Osteocyte (in vitro differentiated cells): ENCODE results near the gene WWP2. TPM values are rescaled to one million over a fixed set of nuclear protein-coding genes. Genes with fewer than 3 reads are reported as not detected.
"Not testable (repeated sequence)": the region's sequence is repeated elsewhere in the genome, so short reads cannot be mapped to it uniquely, and the experiment has no call there.

Experiments
- DNase-seq: peaks from one replicate; pipeline ENCODE4 v3.0.0; 2021; ENCODE audit warnings: mixed read lengths; ENCODE audit not compliant: unreplicated experiment; ENCODE audit errors: extremely low spot score
- H3K27ac Mint-ChIP-seq: one replicate; pipeline ENCODE4 v1.8.0; 2021; ENCODE audit warnings: mild to moderate bottlenecking, mixed read lengths; ENCODE audit not compliant: unreplicated experiment
- H3K27me3 Mint-ChIP-seq: one replicate; pipeline ENCODE4 v1.8.0; 2021; ENCODE audit warnings: mixed read lengths; ENCODE audit not compliant: unreplicated experiment
- H3K36me3 Mint-ChIP-seq: one replicate; pipeline ENCODE4 v1.8.0; 2021; ENCODE audit warnings: mixed read lengths; ENCODE audit not compliant: unreplicated experiment
- H3K4me1 Mint-ChIP-seq: one replicate; pipeline ENCODE4 v1.8.0; 2021; ENCODE audit warnings: mixed read lengths; ENCODE audit not compliant: unreplicated experiment
- H3K4me3 Mint-ChIP-seq: one replicate; pipeline ENCODE4 v1.8.0; 2021; ENCODE audit warnings: mild to moderate bottlenecking, moderate library complexity, mixed read lengths; ENCODE audit not compliant: unreplicated experiment
- H3K9me3 Mint-ChIP-seq: one replicate; pipeline ENCODE4 v1.8.0; 2021; ENCODE audit warnings: mixed read lengths; ENCODE audit not compliant: unreplicated experiment
- CTCF ChIP-seq: fragments of 200-600 bp; sonication (generic); IDR thresholded peaks from 2 replicates; pipeline ENCODE4 v1.5.0; 2021; ENCODE audit warnings: antibody characterized with exemption, mild to moderate bottlenecking, moderate library complexity
- total RNA-seq: library from RNA; stranded (reverse); gene quantifications from 2 replicates; pipeline ENCODE4 v1.2.1, GENCODE V29; 2021

WWP2 gene
- total RNA-seq, 1 donor from 2014 or later, result 36.2 TPM

DNA sequence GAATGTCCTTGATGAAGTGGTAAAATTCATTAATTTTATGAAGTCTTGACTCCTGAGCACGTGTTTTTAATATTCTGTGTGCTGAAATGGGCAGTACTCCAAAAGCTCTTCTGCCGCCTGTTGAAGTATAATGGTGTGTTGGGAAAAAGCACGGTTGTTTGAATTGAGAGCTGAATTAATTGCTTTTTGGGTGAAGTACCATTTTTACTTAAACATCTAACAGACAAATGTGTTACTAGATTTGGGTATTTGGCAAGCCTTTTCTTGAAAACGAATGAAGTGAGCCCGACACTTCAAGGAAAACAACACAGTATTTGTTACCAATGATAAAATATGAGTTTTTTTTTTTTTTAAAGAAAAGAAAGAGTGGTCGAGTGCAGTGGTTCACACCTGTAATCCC is 22.5 kb downstream of the WWP2 start:
- DNase-seq, result no peak
- no peak overlapping the region for H3K27ac Mint-ChIP-seq
- H3K9me3 Mint-ChIP-seq, result no peaks in the 10 kb centered on the region
- peaks cover 25% of the 10 kb centered on the region for H3K36me3 Mint-ChIP-seq
- H3K27me3 Mint-ChIP-seq, result no peaks in the 10 kb centered on the region
- no peak for TF ChIP-seq CTCF
- H3K4me3 Mint-ChIP-seq, result no peak overlapping the region
- H3K4me1 Mint-ChIP-seq, result no peaks in the 10 kb centered on the region

GRCh38 chr16:69787883-69788282 is 25.8 kb downstream of the WWP2 start:
- Mint-ChIP-seq H3K36me3 (peaks cover 25% of the 10 kb centered on the region), H3K27ac (no peak overlapping the region), H3K27me3 (no peaks in the 10 kb centered on the region), H3K4me1 (no peaks in the 10 kb centered on the region), H3K4me3 (no peak overlapping the region), H3K9me3 (no peaks in the 10 kb centered on the region)
- no peak for DNase-seq
- no peak for TF ChIP-seq CTCF

GRCh38 chr16:69791391-69791847 is 29.3 kb downstream of the WWP2 start:
- not testable (repeated sequence) for H3K9me3 Mint-ChIP-seq, H3K27ac Mint-ChIP-seq, DNase-seq, H3K4me1 Mint-ChIP-seq, H3K4me3 Mint-ChIP-seq, H3K27me3 Mint-ChIP-seq
- peaks cover 16% of the 10 kb centered on the region for H3K36me3 Mint-ChIP-seq

DNA sequence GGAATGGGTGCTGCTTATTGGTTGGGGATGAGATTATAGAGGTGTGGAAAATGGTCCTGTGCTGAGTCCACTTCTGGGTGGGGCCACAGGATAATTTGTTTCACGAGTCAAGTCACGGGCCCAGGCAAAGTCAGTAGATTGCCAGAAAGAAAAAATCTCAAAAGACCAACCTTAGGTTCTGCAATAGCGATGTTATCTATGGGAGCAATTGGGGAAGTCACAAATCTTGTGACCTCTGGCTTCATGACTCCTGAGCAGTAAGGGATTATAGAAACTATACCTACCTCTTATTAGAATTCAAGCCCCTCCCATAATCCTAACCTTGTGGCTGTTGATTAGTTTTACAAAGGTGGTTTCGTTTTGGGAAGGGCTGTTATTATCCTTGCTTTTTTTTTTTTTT is 31.4 kb downstream of the WWP2 start:
- Mint-ChIP-seq H3K4me3 (no peak overlapping the region), H3K4me1 (peaks cover 3% of the 10 kb centered on the region), H3K27me3 (no peaks in the 10 kb centered on the region), H3K9me3 (no peaks in the 10 kb centered on the region), H3K27ac (no peak overlapping the region), H3K36me3 (peaks cover 7% of the 10 kb centered on the region)
- TF ChIP-seq CTCF, result no peak
- no peak for DNase-seq

DNA sequence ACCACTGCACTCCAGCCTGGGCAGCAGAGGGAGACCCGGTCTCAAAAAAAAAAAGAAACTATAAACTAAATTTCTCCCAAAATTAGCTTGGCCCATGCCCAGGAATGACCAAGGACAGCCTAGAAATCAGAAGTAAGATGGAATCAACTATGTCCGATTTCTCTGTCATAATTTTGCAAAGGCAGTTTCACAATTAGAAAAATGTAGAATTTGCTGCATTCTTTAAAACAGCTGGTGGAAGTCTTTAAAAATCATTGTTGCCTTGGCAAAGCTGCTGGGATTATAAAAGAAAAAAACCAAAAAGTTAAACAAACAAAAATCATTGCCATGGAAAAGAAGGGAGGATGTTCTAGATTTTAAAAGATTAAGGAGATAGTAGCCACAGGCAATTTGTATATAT is 32.4 kb downstream of the WWP2 start:
- TF ChIP-seq CTCF, result no peak
- Mint-ChIP-seq H3K9me3 (no peaks in the 10 kb centered on the region), H3K27ac (no peak overlapping the region), H3K36me3 (peaks cover 6% of the 10 kb centered on the region), H3K4me1 (peaks cover 3% of the 10 kb centered on the region), H3K4me3 (no peak overlapping the region), H3K27me3 (no peaks in the 10 kb centered on the region)
- no peak for DNase-seq
